ENCODE results near the gene UBE2D2. TPM values are rescaled to one million over a fixed set of nuclear protein-coding genes. Genes with fewer than 3 reads are reported as not detected.

The UBE2D2 gene
- total and polyA plus RNA-seq, 2 experiments from 2014 or later, result 120 to 172 TPM

- no peak for TF ChIP-seq ZNF462 (CRISPR knock-in tag; IDR thresholded peaks at IDR 0.05)
- no peak for TF ChIP-seq EZH2 (IDR thresholded peaks at IDR 0.05; ENCODE audit: low read depth, unreplicated experiment)
Observed at GRCh38 chr5:139566611-139567010, 5.5 kb downstream of the UBE2D2 start (continued).

DNA sequence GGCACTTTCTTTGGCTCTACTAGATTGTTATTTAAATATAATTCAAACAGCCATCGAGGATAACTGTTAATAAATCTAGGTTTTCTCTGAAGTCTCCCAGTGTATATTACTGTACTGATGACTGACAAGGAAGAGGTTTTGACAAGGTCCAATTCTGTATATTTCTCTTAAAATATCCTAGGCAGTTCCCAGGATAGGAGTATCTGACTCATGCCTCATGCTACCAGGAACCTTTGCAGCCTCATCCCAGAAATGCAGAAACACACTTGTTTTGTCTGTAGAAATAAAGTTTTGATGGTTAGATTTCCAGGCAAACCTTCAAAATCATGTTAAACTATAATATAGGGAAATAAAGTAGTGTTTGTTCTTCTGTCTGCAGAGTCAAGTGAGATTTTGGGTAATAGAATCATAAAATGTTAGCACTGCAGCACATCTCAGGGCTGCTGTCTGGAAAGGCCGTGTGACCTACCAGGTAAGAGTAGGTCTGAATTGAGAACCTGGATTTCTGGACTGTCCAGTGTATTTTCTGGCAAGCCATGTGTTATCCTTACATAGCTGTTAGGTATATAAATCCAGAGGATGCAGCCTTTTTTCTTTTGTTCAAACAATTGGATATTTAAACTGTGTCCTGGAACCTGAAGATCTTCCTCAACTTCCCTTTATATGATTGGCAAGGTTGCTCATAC lies 8.3 kb downstream of the UBE2D2 start:
- peaks cover 40% of the 10 kb centered on the region for H3K36me3 Mint-ChIP-seq (ENCODE audit: low read depth)
- peaks cover 8% of the 10 kb centered on the region; the same call in 2 of the 3 replicates for H3K4me1 Mint-ChIP-seq
- Histone ChIP-seq H3K79me2 (replicated peaks; ENCODE audit: insufficient read depth) (peaks cover 100% of the 10 kb centered on the region), H3K36me3 (ENCODE audit: insufficient read depth) (no peaks in the 10 kb centered on the region; the same call in 1 of the 2 replicates), H3K27me3 (ENCODE audit: insufficient read depth) (no peaks in the 10 kb centered on the region), H4K20me1 (replicated peaks; ENCODE audit: insufficient read depth) (peaks cover 93% of the 10 kb centered on the region), H3K9me2 (ENCODE audit: insufficient read depth) (no peaks in the 10 kb centered on the region), H3K4me2 (no peak overlapping the region), H2AFZ (no peak overlapping the region), H3F3A (replicated peaks; ENCODE audit: low read depth) (peaks cover 21% of the 10 kb centered on the region), H3K27ac (ENCODE audit: low read depth) (peak overlapping the region; percentile 51), H3K4me3 (no peak overlapping the region), H3K4me1 (ENCODE audit: insufficient read depth) (peaks cover 9% of the 10 kb centered on the region)
- H3K27ac Mint-ChIP-seq, result no peak overlapping the region
- DNase-seq (ENCODE audit: low spot score), result no peak
- no peaks in the 10 kb centered on the region for H3K9me3 Mint-ChIP-seq
- ATAC-seq, result no peak
- H3K4me3 Mint-ChIP-seq, result no peak overlapping the region
- TF ChIP-seq NANOG (IDR thresholded peaks at IDR 0.05; ENCODE audit: borderline replicate concordance) (no peak), EZH2phosphoT487 (IDR thresholded peaks at IDR 0.05; ENCODE audit: unreplicated experiment) (no peak), STAT1 (IDR thresholded peaks at IDR 0.05; ENCODE audit: unreplicated experiment) (no peak), ETS1 (IDR thresholded peaks at IDR 0.05) (no peak)
- peaks cover 3% of the 10 kb centered on the region for H3K27me3 Mint-ChIP-seq (ENCODE audit: insufficient read depth, low read depth, poor library complexity)
